K562 (cell line): ENCODE measurements around the gene LRRC41. TPM values are rescaled to one million over a fixed set of nuclear protein-coding genes. Genes with fewer than 3 reads are reported as not detected.

Source experiments
- ATAC-seq: fragments of 200-7000 bp; cut with Tn5 transposase; 3 replicates; pipeline ENCODE4 v1.9.1; 2020; ENCODE audit warnings: moderate library complexity
- BruUV-seq: library from RNA; stranded (reverse); fragments of 400-500 nt; replicated peaks from 2 replicates; lab custom pipeline; 2021; lab: Mats Ljungman, UMichigan
- CTCF ChIA-PET: fragments of 300-600 bp; formaldehyde crosslinking; extraction: SDS; loops from one replicate; lab custom pipeline; 2021; ENCODE audit warnings: low intra/inter-chr PET ratio; lab: Yijun Ruan, JAX
- POLR2A ChIA-PET: fragments of 300-600, 350-650 bp; sonication (Branson Sonifier 250); formaldehyde crosslinking; extraction: SDS; loops from one replicate; lab custom pipeline; 2021; ENCODE audit warnings: antibody characterized with exemption, inconsistent platforms; lab: Yijun Ruan, JAX
- DNase-seq, 4 experiments: peaks; one replicate each; pipeline versions ENCODE4 v3.0.0 to v3.0.0-alpha.2; 2011 to 2018; ENCODE audit warnings: low spot score in 3 of 4, mixed read lengths in 3 of 4; ENCODE audit errors: extremely low read depth in 1 of 4
- FAIRE-seq: peaks from 2 replicates; lab custom pipeline; 2011; peaks lifted over from hg19 to GRCh38; lab: Jason Lieb, UNC
- H2AFZ ChIP-seq: 2 replicates; pipeline ENCODE4 v1.6.0; 2011; ENCODE audit warnings: low read depth, low read length, control low read depth, inconsistent platforms
- H3K27ac ChIP-seq: fragments of 200-600 bp; 3 replicates; pipeline ENCODE4 v1.8.0; 2011; ENCODE audit warnings: low read depth, mild to moderate bottlenecking, control low read depth, inconsistent platforms, low read length, moderate library complexity, mixed read lengths; ENCODE audit errors: extremely low read depth
- H3K27me3 ChIP-seq, 2 experiments: fragments of 300-600 bp in 1 of 2; 2 replicates in 1 of 2; 3 replicates in 1 of 2; pipeline versions ENCODE4 v1.6.0 to v1.8.0; 2011; ENCODE audit warnings: inconsistent platforms in 2 of 2, low read length in 2 of 2, mild to moderate bottlenecking in 1 of 2, mixed read lengths in 1 of 2, moderate library complexity in 1 of 2; ENCODE audit not compliant: control insufficient read depth in 2 of 2, insufficient read depth in 2 of 2
- H3K36me3 ChIP-seq: fragments of 300-600 bp; 3 replicates; pipeline ENCODE4 v1.8.0; 2011; ENCODE audit warnings: mild to moderate bottlenecking, low read length, inconsistent platforms; ENCODE audit not compliant: control insufficient read depth, insufficient read depth
- H3K4me1 ChIP-seq, 2 experiments: fragments of 200-600 bp in 1 of 2; replicated peaks in 1 of 2; 2 replicates in 1 of 2; 3 replicates in 1 of 2; pipeline versions ENCODE4 v1.5.1 to v1.8.0; 2011; ENCODE audit warnings: inconsistent platforms in 2 of 2, low read length in 2 of 2, mild to moderate bottlenecking in 1 of 2, mixed read lengths in 1 of 2, moderate library complexity in 1 of 2; ENCODE audit not compliant: control insufficient read depth in 2 of 2, insufficient read depth in 2 of 2
- H3K4me2 ChIP-seq: 2 replicates; pipeline ENCODE4 v1.6.1; 2011; ENCODE audit warnings: low read length, control low read depth, inconsistent platforms, mixed read lengths; ENCODE audit not compliant: insufficient read depth
- H3K4me3 ChIP-seq: fragments of 200-600 bp; sonication (generic), shearing (Covaris generic); 2 replicates; pipeline ENCODE4 v1.5.1; 2016; ENCODE audit warnings: control low read depth, inconsistent platforms
- H3K79me2 ChIP-seq: fragments of 200-600 bp; 3 replicates; pipeline ENCODE4 v1.8.0; 2011; ENCODE audit warnings: low read length, inconsistent platforms; ENCODE audit not compliant: control insufficient read depth, insufficient read depth
- H3K9ac ChIP-seq, 2 experiments: 2 replicates each; pipeline versions ENCODE4 v1.6.0 to v1.6.1; 2011; ENCODE audit warnings: low read depth in 2 of 2, low read length in 2 of 2, control low read depth in 1 of 2, inconsistent platforms in 1 of 2, mild to moderate bottlenecking in 1 of 2, mixed read lengths in 1 of 2; ENCODE audit not compliant: insufficient read depth in 1 of 2
- H3K9me1 ChIP-seq: one replicate; pipeline ENCODE4 v1.6.0; 2011; ENCODE audit warnings: inconsistent platforms, mild to moderate bottlenecking, low read length, moderate library complexity; ENCODE audit not compliant: control insufficient read depth, insufficient read depth
- H3K9me3 ChIP-seq: replicated peaks from 2 replicates; pipeline ENCODE4 v1.5.1; 2011; ENCODE audit warnings: low read depth, low read length, inconsistent platforms; ENCODE audit not compliant: control insufficient read depth, insufficient read depth
- H4K20me1 ChIP-seq: replicated peaks from 2 replicates; pipeline ENCODE4 v1.6.1; 2011; ENCODE audit warnings: low read length, inconsistent platforms, mixed read lengths; ENCODE audit not compliant: control insufficient read depth, insufficient read depth
- CBX3 ChIP-seq, 2 experiments: IDR thresholded peaks; 1 replicate in 1 of 2; 2 replicates in 1 of 2; pipeline ENCODE4 v1.6.1; 2012; ENCODE audit warnings: inconsistent platforms in 2 of 2, low read length in 2 of 2, borderline replicate concordance in 1 of 2, control low read depth in 1 of 2
- ETV1 ChIP-seq: fragments of 450-650 bp; conservative IDR thresholded peaks from 2 replicates; pipeline ENCODE4 v1.6.1; 2016; ENCODE audit warnings: missing genetic modification characterization, control low read depth, low read depth, missing compliant biosample characterization
- MAFF ChIP-seq: IDR thresholded peaks from 2 replicates; pipeline ENCODE4 v1.6.1; 2012; ENCODE audit warnings: low read length, improper control_type of control experiment
- MAFK ChIP-seq: IDR thresholded peaks from 2 replicates; pipeline ENCODE4 v1.6.1; 2011; ENCODE audit warnings: low read length, improper control_type of control experiment
- PRMT5 ChIP-seq: sonication (generic); formaldehyde crosslinking; IDR thresholded peaks from 2 replicates; pipeline ENCODE4 v1.5.0; 2020; ENCODE audit warnings: missing genetic modification reagents
- RUNX1 ChIP-seq: sonication (generic); IDR thresholded peaks from 2 replicates; pipeline ENCODE4 v1.6.1; 2016; ENCODE audit warnings: antibody characterized with exemption, low read depth
- SP2 ChIP-seq: IDR thresholded peaks from 2 replicates; pipeline ENCODE4 v1.6.1; 2011; ENCODE audit warnings: mild to moderate bottlenecking, low read depth, low read length, moderate library complexity; ENCODE audit not compliant: poor library complexity, severe bottlenecking; ENCODE audit errors: extremely low read depth
- TAF9B ChIP-seq: fragments of 450-650 bp; IDR thresholded peaks from 2 replicates; pipeline ENCODE4 v1.6.1; 2018; ENCODE audit warnings: mild to moderate bottlenecking; ENCODE audit not compliant: partially characterized antibody
- TCF7 ChIP-seq: sonication (generic); IDR thresholded peaks from 2 replicates; pipeline ENCODE4 v1.6.1; 2016; ENCODE audit warnings: antibody characterized with exemption, borderline replicate concordance
- YBX1 ChIP-seq: fragments of 450-650 bp; IDR thresholded peaks from 2 replicates; pipeline ENCODE4 v1.7.1; 2016; ENCODE audit warnings: mild to moderate bottlenecking
- YY1 ChIP-seq, 3 experiments: IDR thresholded peaks; 2 replicates each; pipeline ENCODE4 v1.6.1; 2011; ENCODE audit warnings: low read length in 2 of 3, mild to moderate bottlenecking in 2 of 3, moderate library complexity in 2 of 3, borderline replicate concordance in 1 of 3, control low read depth in 1 of 3, low read depth in 1 of 3; ENCODE audit not compliant: insufficient read depth in 3 of 3, insufficient replicate concordance in 2 of 3, control insufficient read depth in 1 of 3, insufficient read length in 1 of 3; ENCODE audit errors: extremely low read depth in 1 of 3
- ZNF124 ChIP-seq: sonication (generic); formaldehyde crosslinking; IDR thresholded peaks from 2 replicates; pipeline ENCODE4 v1.8.1; 2022; ENCODE audit warnings: missing genetic modification reagents
- ZNF561 ChIP-seq: fragments of 450-650 bp; formaldehyde crosslinking; conservative IDR thresholded peaks from 2 replicates; pipeline ENCODE4 v1.4.0; 2020; ENCODE audit warnings: mild to moderate bottlenecking, moderate library complexity
- ZNF717 ChIP-seq: fragments of 250-450 bp; sonication (Bioruptor Pico); IDR thresholded peaks from 2 replicates; pipeline ENCODE4 v1.5.0; 2021
- WGBS: fragments of 100-300 bp; shearing (Covaris generic); methylation state at CpG from one replicate; pipeline ENCODE4 v1.1.6; 2016; ENCODE audit warnings: low coverage, mixed read lengths; ENCODE audit not compliant: insufficient coverage; ENCODE audit errors: missing lambda C conversion rate; 5-methylcytosine and 5-hydroxymethylcytosine counted together
- in situ Hi-C: fragments of 300-500 bp; cut with MboI; formaldehyde crosslinking; loops from 4 replicates; pipeline ENCODE4 v1.15.0; 2018; ENCODE audit warnings: inconsistent platforms, mixed read lengths
- intact Hi-C: fragments of 100-400 bp; cut with micrococcal nuclease; formaldehyde crosslinking; loops from 2 replicates; pipeline ENCODE4 v1.14.2; 2022
- polyA plus RNA-seq, 8 experiments: library from polyadenylated mRNA; depleted of rRNA in 4 of 8; stranded (reverse) in 5 of 8; unstranded in 3 of 8; fragments of >200 nt; fragmentation: Nextera tagmentation in 2 of 8; fragmentation: Illumina TruSeq in 1 of 8; extraction: Ambion mirVana in 2 of 8; extraction: Trizol in 1 of 8; gene quantifications; 2 replicates each; pipeline versions ENCODE4 v1.2.1 to v1.2.3, GENCODE V29; 2011 to 2014; ENCODE audit warnings: inconsistent platforms in 1 of 8, missing spikeins in 1 of 8
- total RNA-seq, 7 experiments: library from RNA; depleted of rRNA in 6 of 7; stranded (reverse); fragments of >200 nt in 6 of 7; fragmentation: Illumina TruSeq in 2 of 7; extraction: Trizol in 2 of 7; gene quantifications; 2 replicates each; pipeline versions ENCODE4 v1.2.1 to v1.2.3, GENCODE V29; 2011 to 2021; ENCODE audit warnings: low replicate concordance in 1 of 7

The LRRC41 gene
- total and polyA plus RNA-seq, 9 of the 15 experiments (the other 6 are each of a cell fraction or from before 2014, with no cell fraction given) = 10.5 to 64.7 (median 44.2) TPM

DNA sequence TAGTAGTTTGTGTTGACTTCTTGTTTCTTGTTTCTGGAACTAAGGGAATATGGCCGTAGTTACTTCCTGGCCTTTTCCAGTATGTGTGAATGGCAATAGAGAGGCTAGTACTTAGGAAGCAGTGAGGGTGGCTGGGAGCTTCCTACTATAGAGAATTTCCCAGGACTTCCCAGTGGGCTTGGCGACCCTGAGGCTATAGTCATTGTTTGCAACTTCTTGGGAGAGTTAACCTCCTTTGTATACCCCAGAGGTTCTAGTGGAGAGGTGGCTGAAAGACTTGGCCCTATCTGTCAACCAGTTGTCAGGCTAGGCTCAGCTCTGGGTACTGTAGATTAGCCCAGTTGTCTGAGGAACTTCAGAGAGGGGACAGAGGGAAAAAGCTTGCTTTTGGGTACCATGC is 40.3 kb downstream of the LRRC41 start:
- no peak overlapping the region for H3K27ac ChIP-seq
- CTCF ChIA-PET = no interaction called here
- no peaks in the 10 kb centered on the region for H3K79me2 ChIP-seq
- DNase-seq (no peak), FAIRE-seq (no peak), ATAC-seq (no peak)
- no peak overlapping the region for H2AFZ ChIP-seq
- POLR2A ChIA-PET = interaction anchor here (0.6 to 7.8 kb wide), 9 partner anchors 8 to 741 kb away, joined by 3 to 103 read pairs (median 7); partner anchors contain the start of genes LRRC41, PRDX1, RAD54L and UQCRH
- no peaks in the 10 kb centered on the region; the same call in 1 of the 2 replicates for H4K20me1 ChIP-seq
- H3K9ac ChIP-seq = no peak overlapping the region
- in situ Hi-C loops (no loop called here), intact Hi-C loops (no loop called here)
- H3K9me3 ChIP-seq = no peaks in the 10 kb centered on the region
- H3K9me1 ChIP-seq = no peaks in the 10 kb centered on the region
- WGBS = 71% methylated on average over 2 of the region's 2 CpGs
- TF ChIP-seq YY1 (IDR thresholded peaks at IDR 0.05; ENCODE audit: borderline replicate concordance in 1 of 3, control insufficient read depth in 1 of 3, extremely low read depth in 1 of 3, insufficient read depth in 3 of 3, insufficient read length in 1 of 3, insufficient replicate concordance in 2 of 3, low read depth in 1 of 3, low read length in 2 of 3) = no peak
- no peak for TF ChIP-seq YBX1
- TF ChIP-seq TCF7 = no peak
- TF ChIP-seq ZNF124 = no peak
- TF ChIP-seq TAF9B = no peak
- TF ChIP-seq SP2 = no peak
- TF ChIP-seq ETV1 (tag) = no peak
- TF ChIP-seq MAFK = no peak
- no peak for TF ChIP-seq ZNF717
- TF ChIP-seq CBX3 (IDR thresholded peaks at IDR 0.05; ENCODE audit: borderline replicate concordance in 1 of 2, low read length in 2 of 2) = no peak
- no peak for TF ChIP-seq PRMT5 (CRISPR knock-in tag)
- no peak for TF ChIP-seq ZNF561 (CRISPR knock-in tag)
- no peak for TF ChIP-seq RUNX1
- TF ChIP-seq MAFF = no peak
- no peak overlapping the region for H3K4me3 ChIP-seq
- no peaks in the 10 kb centered on the region for H3K4me1 ChIP-seq
- no peak overlapping the region for H3K4me2 ChIP-seq
- peaks cover 97% of the 10 kb centered on the region for H3K36me3 ChIP-seq
- BruUV-seq = no TSS peak
- no peaks in the 10 kb centered on the region for H3K27me3 ChIP-seq
